Neural progenitor cell (in vitro differentiated cells): ENCODE measurements around the gene TMEM139.

Experiments
- EZH2 ChIP-seq: fragments of 200-600 bp; sonication (generic); IDR thresholded peaks from 2 replicates; pipeline ENCODE4 v1.6.1; 2017; ENCODE audit warnings: antibody characterized with exemption, mild to moderate bottlenecking, moderate library complexity
- TF ChIP-seq, protein P1 (sequence below): fragments of 200-600 bp; sonication (generic); IDR thresholded peaks from 2 replicates; pipeline ENCODE4 v1.5.1; 2017; ENCODE audit warnings: antibody characterized with exemption, mild to moderate bottlenecking

DNA sequence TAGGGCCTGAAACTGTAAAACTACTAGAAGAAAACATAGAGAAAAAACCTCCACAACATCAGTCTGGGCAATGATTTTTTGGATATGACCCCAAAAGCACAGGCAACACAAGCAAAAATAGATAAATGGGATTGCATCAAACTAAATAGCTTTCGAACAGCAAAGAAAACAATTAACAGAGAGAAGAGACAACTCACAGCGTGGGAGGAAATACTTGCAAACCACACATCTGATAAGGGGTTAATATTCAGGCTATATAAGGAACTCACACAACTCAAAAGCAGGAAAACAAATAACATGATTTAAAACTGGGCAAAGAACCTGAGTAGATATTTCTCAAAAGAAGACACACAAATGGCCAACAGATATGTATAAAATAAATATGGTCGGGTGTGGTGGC is 29.2 kb upstream of the TMEM139 start:
- TF ChIP-seq, protein P1, sequence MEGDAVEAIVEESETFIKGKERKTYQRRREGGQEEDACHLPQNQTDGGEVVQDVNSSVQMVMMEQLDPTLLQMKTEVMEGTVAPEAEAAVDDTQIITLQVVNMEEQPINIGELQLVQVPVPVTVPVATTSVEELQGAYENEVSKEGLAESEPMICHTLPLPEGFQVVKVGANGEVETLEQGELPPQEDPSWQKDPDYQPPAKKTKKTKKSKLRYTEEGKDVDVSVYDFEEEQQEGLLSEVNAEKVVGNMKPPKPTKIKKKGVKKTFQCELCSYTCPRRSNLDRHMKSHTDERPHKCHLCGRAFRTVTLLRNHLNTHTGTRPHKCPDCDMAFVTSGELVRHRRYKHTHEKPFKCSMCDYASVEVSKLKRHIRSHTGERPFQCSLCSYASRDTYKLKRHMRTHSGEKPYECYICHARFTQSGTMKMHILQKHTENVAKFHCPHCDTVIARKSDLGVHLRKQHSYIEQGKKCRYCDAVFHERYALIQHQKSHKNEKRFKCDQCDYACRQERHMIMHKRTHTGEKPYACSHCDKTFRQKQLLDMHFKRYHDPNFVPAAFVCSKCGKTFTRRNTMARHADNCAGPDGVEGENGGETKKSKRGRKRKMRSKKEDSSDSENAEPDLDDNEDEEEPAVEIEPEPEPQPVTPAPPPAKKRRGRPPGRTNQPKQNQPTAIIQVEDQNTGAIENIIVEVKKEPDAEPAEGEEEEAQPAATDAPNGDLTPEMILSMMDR: no peak
- no peak for TF ChIP-seq EZH2
